HG02759 (cell line): ENCODE data around the gene AKT3.
"Not testable (repeated sequence)": the region's sequence is repeated elsewhere in the genome, so short reads cannot be mapped to it uniquely, and the experiment has no call there.

ENCODE experiments used
- ATAC-seq: cut with Tn5 transposase; IDR thresholded peaks from one replicate; pipeline ENCODE4 v1.9.1; 2021; ENCODE audit warnings: mild to moderate bottlenecking, moderate library complexity; ENCODE audit not compliant: unreplicated experiment

The AKT3 gene

GRCh38 chr1:243850202-243850451 is at the start of gene AKT3:
TSS of gene AKT3 (minus strand) at chr1:243850243. CDS start at chr1:243843170, 7,073 bp downstream.
- peak; percentile 62 for ATAC-seq

- ATAC-seq, result no peak
Observed at GRCh38 chr1:243898278-243898677, 48.2 kb upstream of the AKT3 start.

- ATAC-seq, result no peak
Observed at GRCh38 chr1:243896313-243896712, 46.3 kb upstream of the AKT3 start.

- ATAC-seq, result no peak
Observed at GRCh38 chr1:243892456-243892855, 42.4 kb upstream of the AKT3 start.

GRCh38 chr1:243890576-243890975 is 40.5 kb upstream of the AKT3 start:
- ATAC-seq, result no peak

GRCh38 chr1:243885806-243886205 is 35.8 kb upstream of the AKT3 start:
- no peak for ATAC-seq

GRCh38 chr1:243884603-243885002 is 34.6 kb upstream of the AKT3 start:
- ATAC-seq, result no peak

- no peak for ATAC-seq
Observed at GRCh38 chr1:243883551-243883950, 33.5 kb upstream of the AKT3 start.

- no peak for ATAC-seq
Observed at GRCh38 chr1:243882276-243882675, 32.2 kb upstream of the AKT3 start.

GRCh38 chr1:243877058-243877457 is 27.0 kb upstream of the AKT3 start:
- ATAC-seq, result not testable (repeated sequence)

GRCh38 chr1:243855616-243856318 is 5.7 kb upstream of the AKT3 start:
- no peak for ATAC-seq

- no peak for ATAC-seq
Observed at GRCh38 chr1:243851765-243852164, 1.7 kb upstream of the AKT3 start.

GRCh38 chr1:243851257-243851756 is 1.3 kb upstream of the AKT3 start:
- no peak for ATAC-seq

GRCh38 chr1:243850452-243851256 is 611 bp upstream of the AKT3 start:
- peak; percentile 56 for ATAC-seq

GRCh38 chr1:243849421-243850201 is 432 bp downstream of the AKT3 start:
- ATAC-seq, result peak; percentile 30

GRCh38 chr1:243848858-243849420 is 1.1 kb downstream of the AKT3 start:
- ATAC-seq, result peak; percentile 16

GRCh38 chr1:243848165-243848857 is 1.7 kb downstream of the AKT3 start:
- no peak for ATAC-seq

- no peak for ATAC-seq
Observed at GRCh38 chr1:243846761-243847160, 3.3 kb downstream of the AKT3 start.

GRCh38 chr1:243845888-243846287 is 4.2 kb downstream of the AKT3 start:
- no peak for ATAC-seq

GRCh38 chr1:243844186-243844585 is 5.9 kb downstream of the AKT3 start:
- ATAC-seq, result no peak
